NOMO-1 treated with dmso at 0.1 percent for 144 hours (cell line): ENCODE results near the gene CYGB.

Source experiments
- DNase-seq: peaks from one replicate; lab custom pipeline; 2025; ENCODE audit not compliant: unreplicated experiment; lab: John Stamatoyannopoulos, UW

CYGB gene

DNA sequence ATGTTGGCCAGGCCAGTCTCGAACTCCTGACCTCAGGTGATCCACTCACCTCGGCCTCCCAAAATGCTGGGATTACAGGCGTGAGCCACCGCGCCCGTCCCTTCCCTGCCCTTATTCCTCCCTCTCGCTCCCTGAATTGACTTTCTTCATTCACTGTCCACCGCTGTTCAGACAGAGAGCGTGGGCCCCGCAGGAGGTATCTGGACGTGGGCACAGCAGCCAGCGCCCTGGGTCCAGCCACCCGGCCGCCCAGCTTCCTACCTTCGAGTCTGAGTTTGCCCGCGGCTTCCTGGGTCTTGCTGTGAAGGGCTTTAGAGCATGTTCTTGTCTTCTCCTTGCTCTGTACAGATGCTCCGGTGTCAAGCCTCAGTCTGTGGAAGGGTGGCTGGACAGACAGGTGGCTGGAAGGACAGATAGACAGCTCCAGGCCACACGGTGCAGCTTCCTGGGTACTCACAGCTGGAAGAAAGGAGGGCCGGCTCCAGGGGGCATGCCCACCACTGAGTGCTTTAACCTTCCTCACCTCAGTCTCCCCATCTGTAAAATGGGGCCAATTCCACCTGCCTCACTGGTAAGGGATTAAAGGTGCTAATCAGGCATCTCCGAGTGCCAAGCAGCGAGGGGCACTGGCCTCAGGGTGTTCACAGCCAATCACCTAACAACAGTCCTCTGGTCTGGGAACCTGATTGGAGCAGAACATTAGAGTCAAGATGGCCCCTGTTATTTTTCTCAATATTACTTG, 49.9 kb downstream of the CYGB start:
- no peak for DNase-seq

DNA sequence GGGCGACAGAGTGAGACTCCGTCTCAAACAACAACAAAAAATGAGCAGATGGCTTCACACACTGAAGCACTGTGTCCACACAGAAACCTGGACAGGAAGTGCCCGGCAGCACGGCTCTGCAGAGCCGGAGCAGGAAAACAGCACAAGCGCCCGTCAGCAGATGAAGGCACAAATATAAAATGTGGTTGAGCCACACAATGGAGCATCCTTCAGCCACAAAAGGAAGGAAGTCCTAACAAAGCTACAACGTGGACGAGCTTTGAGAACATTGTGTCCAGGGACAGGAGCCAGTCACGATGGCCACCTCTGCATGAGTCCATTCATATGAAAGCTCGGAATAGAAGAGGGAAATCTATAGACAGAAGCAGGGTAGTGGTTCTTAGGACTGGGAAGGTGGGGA, 51.9 kb downstream of the CYGB start:
- DNase-seq: no peak

DNA sequence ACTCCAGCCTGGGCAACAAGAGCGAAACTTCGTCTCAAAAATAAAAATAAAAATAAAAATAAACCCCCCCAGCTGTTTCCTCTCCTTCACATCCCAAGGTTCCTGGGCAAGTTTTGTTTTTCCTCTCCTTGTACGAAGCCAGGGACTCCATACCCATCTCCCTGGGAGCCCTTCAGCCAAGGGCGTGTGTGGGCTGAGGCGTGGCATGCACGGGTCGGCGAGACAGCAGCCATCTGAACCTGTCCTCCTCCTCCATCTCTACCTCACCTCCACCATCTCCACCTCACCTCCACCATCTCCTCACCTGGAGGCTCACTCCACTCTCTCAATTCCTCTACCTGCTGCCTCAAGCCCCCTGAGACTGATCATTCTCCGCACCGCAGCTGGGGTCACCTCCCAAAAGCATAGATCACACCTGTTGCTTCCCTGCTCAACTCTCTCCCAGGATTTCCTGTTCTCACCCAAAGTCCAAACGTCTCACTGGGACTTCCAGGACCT, 53.2 kb downstream of the CYGB start:
- DNase-seq: no peak

DNA sequence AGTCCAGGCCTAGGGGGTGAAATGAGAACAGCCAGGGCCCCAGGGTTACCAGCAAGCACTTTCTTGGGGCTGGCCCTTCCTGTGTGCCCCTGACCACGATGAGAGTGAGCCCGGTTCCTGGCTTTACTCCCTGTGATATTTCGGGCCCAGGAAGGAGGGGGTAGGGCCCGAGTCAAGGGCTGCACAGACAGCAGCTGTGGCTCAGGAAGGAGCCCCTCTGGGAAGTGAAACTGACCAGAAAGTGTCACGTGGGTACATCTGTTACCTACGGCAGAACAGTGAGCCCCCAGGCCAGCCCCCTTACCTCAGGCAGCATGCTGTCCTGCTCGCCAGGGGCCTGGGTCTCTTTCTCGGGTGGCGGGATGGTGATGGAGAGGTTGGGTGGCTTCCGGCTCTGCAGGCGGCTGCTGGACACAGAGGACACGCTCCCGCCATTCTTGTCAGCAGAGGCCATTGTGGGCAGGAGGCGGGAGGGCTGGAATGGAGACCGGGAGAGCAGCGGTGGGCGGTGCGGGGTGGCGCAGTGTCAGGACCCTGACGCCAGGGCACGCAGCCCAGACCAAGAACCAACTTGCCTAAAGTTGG, 56.3 kb downstream of the CYGB start:
- DNase-seq: no peak

DNA sequence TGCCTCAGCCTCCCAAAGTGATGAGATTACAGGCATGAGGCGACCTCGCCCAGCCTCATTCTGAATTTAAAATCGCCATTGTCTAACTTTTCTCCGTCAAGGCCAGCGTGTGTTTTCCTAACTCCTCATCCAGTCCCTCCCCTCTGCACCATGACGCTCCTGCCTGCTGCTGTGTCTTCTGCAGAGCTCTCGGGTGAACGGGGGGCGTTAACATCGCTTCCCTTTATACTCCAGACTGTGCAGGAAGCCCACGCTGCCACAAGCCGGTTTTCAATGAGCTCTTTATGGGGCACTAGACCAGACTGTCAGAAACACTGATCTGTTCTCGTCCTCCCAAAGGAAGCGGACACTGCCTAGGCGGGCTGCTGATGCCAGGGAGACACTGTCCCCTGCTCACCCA, 56.9 kb downstream of the CYGB start:
- peak; percentile 41 for DNase-seq

DNA sequence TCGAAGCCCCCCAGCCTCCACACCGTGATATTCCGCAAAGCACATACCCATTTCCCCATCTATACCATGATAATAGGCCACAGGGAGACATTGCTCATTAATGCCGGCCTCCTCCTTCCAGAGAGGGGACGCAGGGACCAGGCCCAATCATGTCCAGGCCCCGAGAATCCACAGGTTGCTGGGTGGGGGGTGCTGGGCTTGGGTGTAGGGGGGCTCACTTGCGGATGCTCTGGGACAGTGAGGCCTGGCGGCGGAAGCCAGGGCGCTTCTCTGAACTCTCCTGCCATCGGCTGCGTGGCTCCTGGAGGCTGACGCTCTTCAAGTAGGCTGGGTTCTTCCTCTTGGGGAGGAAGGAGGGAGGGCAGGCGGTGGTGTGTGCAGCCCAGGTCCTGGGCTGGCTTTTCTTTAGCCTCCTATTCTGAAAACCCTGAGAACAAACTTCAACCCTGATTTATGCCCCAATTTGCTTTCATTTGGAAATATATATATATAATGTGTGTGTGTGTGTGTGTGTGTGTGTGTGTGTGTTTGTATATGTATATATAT, 57.9 kb downstream of the CYGB start:
- DNase-seq: no peak

DNA sequence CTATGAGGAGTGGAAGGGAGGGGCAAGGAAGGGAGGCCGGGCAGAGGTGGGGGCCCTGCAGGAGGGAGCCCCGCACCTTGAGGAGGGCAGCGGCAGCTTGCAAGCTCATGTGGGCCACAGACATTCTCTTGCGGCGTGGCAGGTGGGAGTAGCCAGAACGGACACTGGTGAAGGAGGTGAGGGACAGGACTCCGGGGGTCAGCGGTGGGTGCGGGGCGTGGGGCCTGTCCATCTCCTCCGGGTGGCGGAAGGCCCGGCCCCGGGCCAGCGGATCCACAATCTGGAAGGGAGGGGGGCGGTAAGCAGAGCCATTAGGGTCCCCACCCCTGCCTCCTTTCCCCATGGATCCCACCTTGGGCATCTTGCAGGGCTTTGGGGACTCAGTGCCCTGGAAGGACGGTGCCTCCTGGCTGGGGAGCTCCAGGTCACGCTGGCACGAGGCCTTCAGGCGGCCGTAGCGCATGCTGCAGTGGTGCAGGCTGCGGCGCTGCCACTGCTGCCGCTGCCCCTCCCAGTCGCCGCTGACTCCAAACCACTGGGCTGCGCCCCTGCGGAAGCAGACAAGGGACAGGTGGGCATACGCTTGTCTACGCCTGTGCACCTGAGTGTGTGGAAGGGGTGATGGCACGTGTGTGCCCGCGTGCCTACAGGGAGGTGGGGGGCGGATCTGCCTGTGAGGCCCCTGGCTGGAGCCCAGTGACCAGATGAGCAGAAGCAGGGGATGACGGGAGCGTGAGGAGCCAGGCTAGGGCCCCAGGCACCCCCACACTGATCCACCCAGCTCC, 58.6 kb downstream of the CYGB start:
- DNase-seq: no peak

DNA sequence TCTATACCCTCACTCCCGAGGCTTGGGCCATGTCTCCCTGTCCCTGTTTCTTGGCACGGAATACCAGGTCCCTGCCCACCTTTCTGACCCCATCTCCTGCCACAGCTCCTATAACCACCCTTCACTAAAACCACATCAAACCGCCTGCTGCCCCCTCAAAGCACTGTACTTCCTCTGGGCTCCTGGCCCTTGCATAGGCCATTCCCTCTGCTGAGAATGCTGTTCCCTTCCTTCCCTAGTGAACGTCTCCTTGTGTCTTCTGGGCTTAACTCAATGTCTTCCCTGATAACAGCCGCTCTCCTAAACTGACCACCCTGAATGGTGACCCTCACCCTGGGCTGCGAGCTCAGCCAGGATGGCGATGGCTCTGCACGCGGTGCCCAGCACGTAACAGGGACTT, 59.4 kb downstream of the CYGB start:
- DNase-seq: no peak

DNA sequence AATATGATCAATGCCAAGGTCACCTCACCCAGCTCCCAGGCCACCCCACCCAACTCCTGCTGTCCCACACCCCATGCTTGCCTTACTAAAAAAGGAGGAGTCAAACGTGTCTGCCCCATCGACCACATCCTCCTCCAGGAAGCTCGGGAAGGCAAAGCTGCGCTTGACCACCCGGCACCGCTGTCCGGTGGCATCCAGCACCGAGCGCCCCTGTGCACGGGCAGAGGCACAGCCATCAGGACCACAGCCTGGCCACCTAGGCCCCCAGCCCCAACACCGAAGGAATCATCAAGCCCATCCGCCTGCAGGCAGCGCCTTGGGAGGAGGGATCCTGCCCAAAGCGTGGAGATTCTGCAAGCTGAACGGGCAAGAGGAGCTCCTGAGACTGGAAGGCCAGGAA, 59.9 kb downstream of the CYGB start:
- no peak for DNase-seq
